ENCODE data around the gene SMARCA5.

Gene SMARCA5

DNA sequence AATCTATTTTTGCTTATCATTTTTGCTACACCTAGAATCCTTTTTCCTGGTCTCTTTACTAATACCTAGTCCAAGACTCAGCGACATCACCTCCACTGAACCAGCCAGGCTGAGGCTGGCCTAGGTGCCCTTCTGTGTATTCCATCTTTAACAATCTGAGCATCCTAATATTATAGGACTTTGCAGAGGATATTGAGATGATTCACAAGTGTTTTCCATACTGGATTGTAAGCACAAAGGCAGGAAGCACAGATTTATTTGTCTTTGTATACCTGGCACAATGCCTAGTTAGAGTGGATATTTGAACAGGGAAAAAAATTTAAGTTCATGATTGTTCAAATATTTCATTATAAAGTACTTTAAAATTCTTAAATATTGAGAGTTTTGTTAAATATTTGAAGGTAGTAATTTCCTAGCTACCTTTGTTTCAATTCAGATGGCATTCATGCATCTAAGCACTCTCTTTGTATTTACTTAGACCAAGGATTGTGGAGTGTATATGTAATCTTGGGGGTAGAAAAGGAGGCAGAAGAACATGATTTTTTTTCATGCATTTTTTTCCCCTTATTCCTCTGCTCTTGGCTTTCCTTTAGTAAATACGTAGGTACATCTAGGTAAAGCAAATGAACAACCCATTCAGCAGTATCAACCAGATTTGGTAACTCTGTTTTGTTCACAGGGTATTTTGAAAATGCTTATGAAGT, 18.4 kb downstream of the SMARCA5 start:
- peak in 1 of 3 experiments; percentile 21 for DNase-seq

DNA sequence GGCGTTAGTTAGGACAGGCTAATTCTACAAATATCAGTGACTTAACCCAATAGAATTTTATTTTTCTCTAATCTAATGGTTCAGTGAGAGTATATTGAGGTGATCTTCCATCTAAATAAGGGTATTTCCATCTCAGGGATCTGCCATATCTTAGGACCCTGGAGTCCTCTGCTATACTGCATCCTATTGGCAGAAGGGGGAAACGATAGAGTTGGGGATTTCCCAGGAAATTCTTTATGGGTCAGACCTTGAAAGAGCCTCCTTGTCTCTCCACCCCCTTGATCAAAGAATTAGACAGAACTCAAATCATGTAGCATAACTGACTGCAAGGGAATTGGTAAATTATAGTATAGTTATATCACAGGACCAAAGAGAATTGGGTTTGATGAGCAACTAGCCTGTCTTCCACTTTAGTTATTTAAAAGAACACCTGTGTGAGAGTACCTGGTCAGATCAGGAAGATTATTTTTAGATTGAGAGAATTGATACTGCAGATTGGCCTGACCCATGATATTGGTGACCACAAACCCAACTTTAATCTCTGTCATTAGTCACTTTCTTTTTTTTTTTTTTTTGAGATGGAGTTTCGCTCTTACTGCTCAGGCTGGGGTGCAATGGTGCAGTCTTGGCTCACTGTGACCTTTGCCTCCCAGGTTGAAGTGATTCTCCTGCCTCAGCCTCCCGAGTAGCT, 25.6 kb downstream of the SMARCA5 start:
- DNase-seq: no peak

DNA sequence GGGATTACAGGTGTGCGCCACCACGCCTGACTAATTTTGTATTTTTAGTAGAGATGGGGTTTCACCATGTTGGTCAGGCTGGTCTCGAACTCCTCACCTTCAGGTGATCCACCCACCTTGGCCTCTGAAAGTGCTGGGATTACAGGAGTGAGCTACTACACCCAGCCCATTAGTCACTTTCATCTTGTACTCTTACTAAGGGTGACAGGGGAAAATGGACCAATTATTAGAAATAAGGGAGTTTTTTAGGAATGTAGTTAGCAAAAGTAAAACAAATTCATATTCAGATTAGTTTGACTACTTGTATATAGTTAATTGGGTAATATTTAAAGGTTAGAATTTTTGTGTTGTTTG, 26.1 kb downstream of the SMARCA5 start:
- DNase-seq: no peak

DNA sequence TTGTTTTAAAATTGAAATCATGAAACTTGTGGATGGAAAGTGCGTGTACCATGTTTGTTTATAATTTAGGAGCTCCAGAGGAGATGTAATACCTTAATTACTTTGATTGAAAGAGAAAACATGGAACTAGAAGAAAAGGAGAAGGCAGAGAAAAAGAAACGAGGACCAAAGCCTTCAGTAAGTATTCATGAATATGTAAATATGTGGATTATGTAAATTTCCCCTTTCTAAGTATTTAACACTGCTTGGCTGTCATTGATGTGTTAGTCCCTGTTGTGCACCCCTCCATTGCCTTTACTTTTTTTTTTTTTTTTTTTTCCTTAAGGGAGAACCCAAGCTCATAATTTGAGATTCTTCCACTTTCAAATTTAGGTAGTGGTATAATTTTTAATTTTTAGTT, 36.4 kb downstream of the SMARCA5 start:
- DNase-seq: no peak

DNA sequence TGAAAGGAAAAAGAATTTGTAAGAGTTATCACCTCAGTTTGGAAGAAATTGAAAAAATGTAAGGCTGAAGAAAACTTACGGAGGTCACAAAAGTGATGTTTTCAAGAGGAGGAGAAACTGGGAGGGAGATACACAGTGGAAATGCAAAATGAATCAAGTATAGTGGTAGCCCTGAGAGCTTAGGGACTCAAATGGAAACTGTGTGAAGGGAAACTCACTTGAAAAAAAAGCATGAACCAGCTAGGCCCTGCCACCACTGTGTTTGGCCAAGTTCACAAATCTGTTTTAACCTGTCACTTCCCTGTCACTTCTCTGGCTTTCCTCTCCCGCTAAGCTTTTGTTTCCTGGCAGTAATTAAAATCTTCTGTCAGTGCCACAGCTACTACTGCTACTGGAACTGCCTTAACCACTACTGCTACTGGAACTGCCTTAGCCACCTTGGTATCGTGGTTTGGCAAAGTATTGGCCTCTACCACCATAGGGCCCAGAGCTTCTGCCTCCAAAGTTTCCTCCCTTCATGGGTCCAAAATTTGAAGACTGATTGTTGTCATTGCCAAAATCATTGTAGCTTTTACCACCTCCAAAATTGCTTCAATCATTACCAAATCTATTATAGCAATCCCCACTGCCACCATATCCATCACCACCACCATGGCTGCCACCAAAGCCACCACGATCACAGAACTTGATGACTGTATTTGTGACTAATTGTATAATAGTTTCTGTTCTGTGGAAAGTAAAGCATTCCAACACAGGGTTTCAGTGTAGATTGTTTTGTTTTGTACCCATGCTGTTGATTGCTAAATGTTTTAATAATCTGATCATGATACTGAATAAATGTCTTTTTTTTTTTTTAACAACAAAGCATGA, 41.5 kb downstream of the SMARCA5 start:
- DNase-seq: peak in 2 of 3 experiments; percentile 2 to 6

DNA sequence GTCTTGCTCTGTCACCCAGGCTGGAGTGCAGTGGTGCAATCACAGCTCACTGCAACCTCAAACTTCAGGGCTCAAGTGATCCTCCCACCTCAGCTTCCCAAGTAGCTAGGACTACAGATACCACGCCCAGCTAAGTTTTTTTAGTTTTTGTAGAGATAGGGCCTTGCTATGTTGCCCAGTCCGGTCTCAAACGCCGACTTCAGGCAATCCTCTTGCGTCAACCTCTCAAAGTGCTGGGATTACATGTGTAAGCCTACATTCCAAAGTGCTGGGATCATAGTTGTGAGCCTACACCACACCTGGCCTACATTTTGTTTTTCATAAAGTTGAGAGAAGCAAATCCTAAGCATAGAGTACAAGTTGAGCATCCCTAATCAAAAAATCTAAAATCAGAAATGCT, 42.2 kb downstream of the SMARCA5 start:
- DNase-seq: no peak

DNA sequence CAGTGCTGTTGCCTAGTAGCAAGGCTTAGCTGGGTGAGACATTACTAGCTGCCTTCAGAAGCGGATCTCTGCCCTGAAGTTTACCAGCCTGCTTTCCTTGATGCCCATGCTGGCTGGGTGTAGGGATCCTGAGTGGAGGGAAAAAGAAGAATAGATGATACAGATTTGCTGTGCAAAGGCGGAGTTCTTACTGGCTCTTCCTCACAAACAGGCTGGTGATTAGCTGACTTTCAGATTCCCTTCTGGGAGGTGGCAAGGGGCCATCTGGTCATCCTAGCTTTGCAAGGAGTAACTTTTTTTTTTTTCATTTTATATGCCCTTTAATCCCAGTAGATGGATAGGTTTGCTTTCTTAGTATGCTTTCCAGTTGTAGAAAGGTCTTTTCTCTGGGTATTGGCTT, 44.8 kb downstream of the SMARCA5 start:
- DNase-seq: no peak

DNA sequence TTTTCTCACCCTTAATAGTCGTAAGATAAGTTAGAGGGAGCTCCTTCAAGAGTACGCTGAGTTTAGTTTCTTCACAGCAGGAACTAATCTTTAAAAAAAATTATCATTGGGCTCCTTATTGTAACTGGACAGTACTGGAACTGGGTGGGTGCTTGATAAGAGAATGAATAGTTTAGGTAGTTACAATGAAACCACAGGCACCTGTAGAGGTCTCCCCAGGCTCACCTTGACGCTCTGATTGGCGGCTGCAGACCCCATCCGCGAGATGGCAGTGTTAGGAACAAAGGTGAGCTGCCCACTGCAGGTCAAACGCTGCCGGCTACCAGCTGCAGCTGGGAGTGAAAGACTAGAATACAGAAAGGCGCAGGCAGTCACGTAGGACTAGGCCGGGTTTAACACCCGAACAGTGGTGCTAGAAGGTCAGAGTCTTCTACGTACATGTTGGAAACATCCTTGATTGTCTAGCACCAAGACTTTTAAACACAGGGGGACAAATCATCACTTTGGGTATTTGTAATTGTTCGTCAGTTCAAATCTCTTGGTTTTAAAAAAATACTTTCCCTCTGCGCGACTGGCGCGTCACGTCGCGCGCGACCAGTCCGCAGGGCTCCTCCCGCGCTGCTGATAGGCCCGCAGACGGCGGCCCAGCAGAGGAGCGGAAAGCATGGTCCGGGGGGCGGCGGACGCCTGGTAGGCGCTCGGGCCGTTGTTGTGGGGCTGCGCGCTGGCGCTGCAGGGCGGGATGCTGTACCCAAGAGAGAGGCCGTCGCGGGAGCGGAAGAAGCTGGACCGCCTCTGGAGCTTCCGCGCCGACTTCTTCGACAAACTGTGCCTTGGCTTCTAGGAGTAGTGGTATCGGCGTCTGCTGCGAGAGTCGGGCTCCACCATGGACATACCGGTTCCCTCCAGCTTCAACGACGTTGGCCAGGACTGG, 45.6 kb downstream of the SMARCA5 start:
- peak; percentile 75 to 97 (median 92) for DNase-seq

DNA sequence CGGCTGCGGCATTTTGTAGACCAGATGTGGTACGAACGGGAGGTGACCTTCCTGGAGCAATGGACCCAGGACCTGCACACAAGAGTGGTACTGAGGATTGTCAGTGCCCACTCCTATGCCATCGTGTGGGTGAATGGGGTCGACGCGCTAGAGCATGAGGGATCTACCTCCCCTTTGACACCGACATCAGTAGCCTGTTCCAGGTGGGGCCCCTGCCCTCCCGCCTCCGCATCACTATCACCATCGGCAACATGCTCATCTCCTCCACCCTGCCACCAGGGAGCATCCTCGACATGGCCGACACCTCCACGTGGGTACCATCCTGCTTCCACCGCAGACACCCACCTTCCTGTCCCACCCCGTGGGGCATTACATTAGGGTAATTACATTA, 46.2 kb downstream of the SMARCA5 start:
- peak in 2 of 3 experiments; percentile 3 to 87 for DNase-seq

DNA sequence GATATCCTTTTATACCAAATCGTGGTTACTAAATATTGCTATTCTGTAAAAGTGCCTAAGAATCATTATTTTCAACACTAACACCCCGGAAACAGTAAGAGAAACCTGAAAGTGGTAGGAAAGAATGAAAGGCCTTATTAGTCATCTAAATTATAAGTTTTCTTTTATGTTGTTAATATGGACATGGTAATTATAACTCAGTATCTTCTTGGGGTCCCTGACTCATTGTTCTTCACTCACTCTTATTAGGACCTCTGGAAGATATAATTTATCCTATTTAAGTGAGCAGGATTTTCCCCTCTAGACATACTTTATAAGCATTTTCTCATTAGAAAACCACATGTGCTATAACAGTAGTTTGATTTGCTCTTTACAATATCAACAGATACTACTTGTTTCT, 51.0 kb downstream of the SMARCA5 start:
- DNase-seq: no peak

DNA sequence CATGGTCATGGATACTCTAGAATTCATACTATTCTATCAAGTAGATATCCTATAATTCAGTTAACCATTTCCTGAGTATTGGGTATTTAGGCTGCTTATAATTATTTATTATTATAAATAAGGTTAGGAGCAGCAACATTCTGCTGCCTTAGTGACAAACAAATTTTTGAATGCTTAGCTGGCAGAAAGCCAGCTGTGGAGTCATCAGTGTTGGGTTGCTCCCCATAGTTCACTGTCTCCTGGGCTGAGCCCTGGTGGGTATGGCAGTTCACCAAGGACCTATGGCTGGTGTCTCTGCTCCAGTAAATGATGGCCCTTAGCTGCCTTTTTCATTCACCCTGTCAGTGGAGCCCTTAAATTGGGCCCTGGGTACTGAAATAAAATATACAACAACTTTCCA, 61.8 kb downstream of the SMARCA5 start:
- no peak for DNase-seq

DNA sequence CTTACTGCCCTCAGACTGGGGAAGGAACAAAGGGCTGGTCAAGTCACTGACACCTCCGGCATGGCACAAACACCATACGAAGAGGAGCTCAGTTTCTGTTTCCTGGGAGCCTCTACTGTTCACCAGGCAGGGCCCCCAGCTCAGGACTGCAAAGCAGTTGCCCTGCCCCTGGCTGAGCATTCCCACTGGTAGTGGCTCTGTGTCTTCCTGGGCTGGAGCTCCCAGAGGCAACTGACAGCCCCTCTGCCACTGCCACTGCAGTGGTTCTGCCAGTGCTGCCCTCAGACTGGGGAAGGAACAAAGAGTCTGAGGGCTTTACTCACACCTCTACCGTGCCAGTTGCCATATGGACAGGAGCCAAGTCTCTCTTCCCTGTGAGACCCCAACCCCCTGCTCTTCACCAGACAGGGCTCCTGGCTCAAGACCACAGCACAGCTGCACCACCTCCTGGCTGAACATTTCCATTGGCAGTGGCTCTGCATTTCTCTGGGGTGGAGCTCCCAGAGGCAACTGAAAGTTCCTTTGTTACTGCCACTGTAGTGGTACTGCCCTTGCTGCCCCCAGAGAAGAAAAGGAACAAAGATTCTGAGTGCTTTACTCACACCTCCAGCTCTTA, 67.9 kb downstream of the SMARCA5 start:
- DNase-seq: no peak

DNA sequence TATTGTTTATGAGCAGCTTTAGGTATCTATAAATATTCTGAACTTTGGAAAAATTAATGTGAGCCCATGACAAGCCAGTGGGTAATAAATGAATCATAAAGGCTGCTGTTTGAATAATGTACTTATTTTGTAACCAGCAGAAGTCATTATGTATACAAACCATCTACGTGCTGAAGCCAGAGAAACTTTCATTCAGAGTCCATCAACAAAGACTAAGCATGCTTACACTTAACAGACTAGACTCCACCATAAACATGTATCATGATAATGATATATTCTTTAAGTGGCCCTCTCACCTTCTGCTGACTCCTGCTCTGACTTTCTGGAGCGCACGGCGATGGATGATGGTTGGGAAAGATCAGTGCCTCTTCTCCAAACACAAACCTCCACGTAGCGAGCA, 72.0 kb downstream of the SMARCA5 start:
- DNase-seq: no peak

DNA sequence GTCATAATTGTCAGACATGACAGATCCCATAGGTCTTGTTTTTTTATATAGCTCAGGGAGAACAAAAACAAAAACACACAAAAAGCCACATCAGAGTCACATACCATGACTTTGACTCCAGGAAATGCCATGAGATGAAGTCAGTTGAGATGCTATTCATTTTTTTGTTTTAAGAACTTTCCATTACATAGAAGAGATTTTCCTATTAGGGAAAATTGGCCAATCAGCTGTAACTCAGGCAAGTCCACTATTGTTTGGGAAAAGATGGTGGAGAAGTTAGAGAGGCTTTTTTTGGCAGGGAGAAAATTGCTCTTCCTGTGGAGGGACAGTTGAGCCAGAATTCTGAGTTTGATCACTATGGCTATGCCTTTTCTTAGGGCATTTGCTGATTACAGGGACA, 72.6 kb downstream of the SMARCA5 start:
- no peak for DNase-seq

DNA sequence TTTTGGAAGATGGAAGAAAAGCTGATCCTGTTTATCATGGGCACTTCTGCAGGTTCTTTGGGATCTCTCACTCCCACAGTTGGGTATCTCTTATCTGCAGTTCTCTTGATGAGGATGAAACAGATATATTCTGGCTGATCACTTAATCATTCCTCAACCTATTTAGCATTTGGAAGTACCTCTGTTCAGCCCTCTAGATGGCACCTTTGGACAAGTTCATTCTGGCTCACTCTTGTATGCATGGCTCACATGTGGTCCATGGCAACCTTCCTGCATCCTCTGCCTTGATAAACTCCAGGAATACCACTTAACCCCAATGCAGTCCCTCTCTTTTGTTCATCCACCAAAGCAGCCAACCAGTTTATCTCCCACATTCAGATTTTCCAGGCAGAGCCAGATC, 74.2 kb downstream of the SMARCA5 start:
- peak in 1 of 3 experiments; percentile 53 for DNase-seq

DNA sequence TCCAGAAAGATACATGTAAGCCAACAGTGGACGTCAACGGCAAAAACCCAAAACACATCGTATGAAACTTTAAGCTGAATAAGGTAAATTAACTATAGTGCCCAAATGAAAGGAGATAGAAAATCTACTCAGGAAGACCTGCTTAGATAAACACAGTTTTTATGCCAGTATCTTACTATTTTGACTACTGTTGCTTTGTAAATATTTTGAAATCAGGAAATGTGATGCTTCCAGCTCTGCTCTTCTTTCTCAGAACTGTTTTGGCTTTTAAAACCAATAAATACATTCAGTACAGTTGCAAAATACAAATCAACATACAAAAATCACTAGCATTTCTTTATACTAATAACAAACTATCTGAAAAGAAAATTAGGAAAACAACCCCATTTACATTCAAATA, 83.8 kb downstream of the SMARCA5 start:
- DNase-seq: no peak

DNA sequence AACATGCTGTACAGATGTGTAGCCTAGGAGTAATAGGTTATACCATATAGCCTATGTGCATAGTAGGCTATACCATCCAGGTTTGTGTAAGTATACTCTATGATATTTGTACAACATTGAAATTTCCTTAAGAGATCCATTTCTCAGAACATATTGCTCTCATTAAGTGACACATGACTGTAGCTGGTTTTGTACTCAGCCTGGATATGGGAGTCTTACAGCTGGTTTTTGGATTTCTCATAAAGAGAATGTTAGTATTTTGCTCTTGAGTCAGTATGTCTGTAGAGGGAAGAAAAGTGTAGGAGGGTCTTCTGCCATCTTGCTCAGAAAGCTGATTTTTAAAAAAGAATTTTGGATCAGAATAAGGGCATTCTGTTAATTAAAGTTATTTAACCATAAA, 85.3 kb downstream of the SMARCA5 start:
- DNase-seq: no peak

DNA sequence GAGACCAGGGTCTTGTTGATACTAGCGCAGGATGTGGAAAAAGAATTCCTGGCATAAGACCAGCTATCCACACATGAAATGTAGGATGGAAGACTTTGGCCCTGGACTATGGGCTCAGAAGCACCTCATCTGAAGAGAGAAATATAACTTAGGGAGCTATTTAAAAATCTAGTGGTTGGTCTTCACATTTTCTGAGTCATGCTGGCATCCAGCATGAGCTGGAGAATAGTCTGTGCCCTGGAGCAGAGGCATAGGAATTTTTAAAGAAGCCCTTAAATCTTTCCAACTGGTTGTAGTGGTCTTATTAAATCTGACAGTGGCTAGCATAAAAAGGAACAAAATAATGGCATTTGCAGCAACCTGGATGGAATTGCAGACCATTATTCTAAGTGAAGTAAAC, 86.3 kb downstream of the SMARCA5 start:
- no peak for DNase-seq

DNA sequence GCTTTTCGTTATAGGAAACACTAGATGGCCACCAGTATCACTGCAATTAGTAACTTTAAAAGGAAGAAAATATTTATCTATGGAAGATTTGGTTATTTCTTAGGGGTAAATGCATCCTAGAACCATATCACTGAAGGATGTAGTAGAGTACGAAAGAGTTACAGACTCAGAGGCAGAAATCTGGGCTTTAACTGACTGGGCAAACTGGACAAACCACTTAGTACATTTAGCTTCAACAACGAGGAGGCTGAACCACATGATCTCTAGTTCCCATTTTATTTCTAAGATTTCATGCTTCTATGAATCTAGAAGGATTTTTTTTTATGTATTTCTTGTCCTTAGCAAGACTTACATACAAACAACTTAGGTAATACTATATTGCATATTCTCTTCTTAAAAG, 93.0 kb downstream of the SMARCA5 start:
- no peak for DNase-seq
